Measurements from ENCODE around the gene PALMD.

DNA sequence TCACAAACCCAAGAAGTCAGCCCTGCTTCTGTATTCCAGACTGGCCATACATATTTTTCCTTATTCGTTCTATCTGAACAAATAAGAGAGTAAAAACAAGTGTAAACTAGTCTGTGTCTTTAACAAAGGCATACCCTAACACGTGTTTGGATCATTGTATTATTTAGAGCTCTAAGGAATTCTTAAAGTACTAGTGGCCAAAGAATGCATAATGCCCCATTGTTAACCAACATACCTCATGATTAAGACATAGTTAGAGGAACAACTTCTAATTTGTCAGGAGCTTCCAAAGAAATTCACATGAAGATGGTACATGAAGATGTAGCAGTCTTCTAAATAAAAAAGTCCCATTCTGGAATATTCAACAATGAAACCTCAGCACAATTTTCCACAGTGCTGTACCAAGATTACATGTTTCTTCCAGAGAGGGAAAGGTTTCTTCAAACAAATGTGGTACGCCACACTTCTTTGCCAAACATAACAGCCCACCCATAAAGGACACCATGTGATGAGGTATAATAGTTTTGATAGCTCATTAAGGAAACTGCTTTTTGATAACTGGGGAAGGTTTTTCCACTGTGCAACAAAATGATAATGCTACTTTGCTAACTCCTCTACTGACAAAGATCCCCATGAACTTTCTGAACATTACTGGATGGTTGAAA lies 5.0 kb downstream of the PALMD start:
- TF ChIP-seq, protein P1, sequence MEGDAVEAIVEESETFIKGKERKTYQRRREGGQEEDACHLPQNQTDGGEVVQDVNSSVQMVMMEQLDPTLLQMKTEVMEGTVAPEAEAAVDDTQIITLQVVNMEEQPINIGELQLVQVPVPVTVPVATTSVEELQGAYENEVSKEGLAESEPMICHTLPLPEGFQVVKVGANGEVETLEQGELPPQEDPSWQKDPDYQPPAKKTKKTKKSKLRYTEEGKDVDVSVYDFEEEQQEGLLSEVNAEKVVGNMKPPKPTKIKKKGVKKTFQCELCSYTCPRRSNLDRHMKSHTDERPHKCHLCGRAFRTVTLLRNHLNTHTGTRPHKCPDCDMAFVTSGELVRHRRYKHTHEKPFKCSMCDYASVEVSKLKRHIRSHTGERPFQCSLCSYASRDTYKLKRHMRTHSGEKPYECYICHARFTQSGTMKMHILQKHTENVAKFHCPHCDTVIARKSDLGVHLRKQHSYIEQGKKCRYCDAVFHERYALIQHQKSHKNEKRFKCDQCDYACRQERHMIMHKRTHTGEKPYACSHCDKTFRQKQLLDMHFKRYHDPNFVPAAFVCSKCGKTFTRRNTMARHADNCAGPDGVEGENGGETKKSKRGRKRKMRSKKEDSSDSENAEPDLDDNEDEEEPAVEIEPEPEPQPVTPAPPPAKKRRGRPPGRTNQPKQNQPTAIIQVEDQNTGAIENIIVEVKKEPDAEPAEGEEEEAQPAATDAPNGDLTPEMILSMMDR (IDR thresholded peaks at IDR 0.05), result no peak
- no peak for TF ChIP-seq POLR2A (IDR thresholded peaks at IDR 0.05)
- no peak for TF ChIP-seq EP300 (IDR thresholded peaks at IDR 0.05)
